ENCODE results near the gene TGFBR3. TPM values are rescaled to one million over a fixed set of nuclear protein-coding genes. Genes with fewer than 3 reads are reported as not detected.

TGFBR3 gene
- total and polyA plus RNA-seq, 9 of the 15 experiments (the other 6 are each of a cell fraction or from before 2014, with no cell fraction given) = 3.6 to 32.4 (median 15.6) TPM

DNA sequence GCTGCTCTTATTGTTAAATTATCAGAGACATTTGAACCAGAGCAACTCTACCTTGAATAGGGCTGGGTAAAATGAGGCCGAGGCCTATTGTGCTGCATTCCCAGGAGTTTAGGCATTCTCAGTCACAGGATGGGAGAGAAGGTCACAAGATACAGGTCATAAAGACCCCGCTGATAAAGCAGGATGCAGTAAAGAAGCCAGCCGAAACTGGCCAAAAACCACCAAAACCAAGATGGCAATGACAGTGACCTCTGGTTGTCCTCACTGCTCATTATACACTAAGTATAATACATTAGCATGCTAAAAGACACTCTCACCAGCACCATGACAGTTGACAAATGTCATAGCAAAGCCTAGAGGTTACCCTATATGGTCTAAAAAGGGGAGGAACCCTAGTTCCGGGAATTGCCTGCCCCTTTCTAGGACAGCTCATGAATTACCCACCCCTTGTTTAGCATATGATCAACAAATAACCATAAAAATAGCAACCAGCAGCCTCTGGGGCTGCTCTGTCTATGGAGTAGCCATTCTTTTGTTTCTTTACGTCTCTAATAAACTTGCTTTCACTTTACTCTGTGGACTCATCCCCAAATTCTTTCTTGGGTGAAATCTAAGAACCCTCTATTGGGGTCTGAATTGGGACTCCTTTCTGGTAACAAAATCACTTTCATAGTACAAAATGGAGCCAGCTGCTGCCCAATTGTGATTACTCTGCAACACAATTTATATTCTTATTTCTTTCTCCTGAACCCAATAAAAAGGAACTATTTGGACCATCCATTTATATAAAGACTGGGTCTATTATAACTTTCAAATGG is 179.6 kb downstream of the TGFBR3 start (continued):
- TF ChIP-seq, protein P1, sequence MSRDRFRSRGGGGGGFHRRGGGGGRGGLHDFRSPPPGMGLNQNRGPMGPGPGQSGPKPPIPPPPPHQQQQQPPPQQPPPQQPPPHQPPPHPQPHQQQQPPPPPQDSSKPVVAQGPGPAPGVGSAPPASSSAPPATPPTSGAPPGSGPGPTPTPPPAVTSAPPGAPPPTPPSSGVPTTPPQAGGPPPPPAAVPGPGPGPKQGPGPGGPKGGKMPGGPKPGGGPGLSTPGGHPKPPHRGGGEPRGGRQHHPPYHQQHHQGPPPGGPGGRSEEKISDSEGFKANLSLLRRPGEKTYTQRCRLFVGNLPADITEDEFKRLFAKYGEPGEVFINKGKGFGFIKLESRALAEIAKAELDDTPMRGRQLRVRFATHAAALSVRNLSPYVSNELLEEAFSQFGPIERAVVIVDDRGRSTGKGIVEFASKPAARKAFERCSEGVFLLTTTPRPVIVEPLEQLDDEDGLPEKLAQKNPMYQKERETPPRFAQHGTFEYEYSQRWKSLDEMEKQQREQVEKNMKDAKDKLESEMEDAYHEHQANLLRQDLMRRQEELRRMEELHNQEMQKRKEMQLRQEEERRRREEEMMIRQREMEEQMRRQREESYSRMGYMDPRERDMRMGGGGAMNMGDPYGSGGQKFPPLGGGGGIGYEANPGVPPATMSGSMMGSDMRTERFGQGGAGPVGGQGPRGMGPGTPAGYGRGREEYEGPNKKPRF (IDR thresholded peaks at IDR 0.05; ENCODE audit: low read depth, low read length) = no peak
- TF ChIP-seq SOX6 (IDR thresholded peaks at IDR 0.05) (peak; percentile 70), CBFA2T2 (conservative IDR thresholded peaks at IDR 0.05) (no peak), GTF2A2 (tag; IDR thresholded peaks at IDR 0.05) (0 out of 2 replicates have a peak, but pooled peaks have one; percentile 8), ZNF12 (CRISPR knock-in tag; IDR thresholded peaks at IDR 0.05) (no peak), ZNF263 (CRISPR knock-in tag; IDR thresholded peaks at IDR 0.05; ENCODE audit: borderline replicate concordance) (no peak), ZNF324 (CRISPR knock-in tag; IDR thresholded peaks at IDR 0.05) (0 out of 2 replicates have a peak, but pooled peaks have one; percentile 12), CC2D1A (IDR thresholded peaks at IDR 0.05) (no peak), GATAD2A (IDR thresholded peaks at IDR 0.05) (peak; percentile 59; the same call in 1 of the 2 replicates), MBD2 (IDR thresholded peaks at IDR 0.05; ENCODE audit: borderline replicate concordance, low read depth) (0 out of 2 replicates have a peak, but pooled peaks have one; percentile 18), CREB1 (IDR thresholded peaks at IDR 0.05) (no peak), CREB1 (CRISPR knock-in tag; IDR thresholded peaks at IDR 0.05) (peak; percentile 41; the same call in 1 of the 2 replicates), ZSCAN29 (IDR thresholded peaks at IDR 0.05) (no peak)
- TF ChIP-seq, protein P2, sequence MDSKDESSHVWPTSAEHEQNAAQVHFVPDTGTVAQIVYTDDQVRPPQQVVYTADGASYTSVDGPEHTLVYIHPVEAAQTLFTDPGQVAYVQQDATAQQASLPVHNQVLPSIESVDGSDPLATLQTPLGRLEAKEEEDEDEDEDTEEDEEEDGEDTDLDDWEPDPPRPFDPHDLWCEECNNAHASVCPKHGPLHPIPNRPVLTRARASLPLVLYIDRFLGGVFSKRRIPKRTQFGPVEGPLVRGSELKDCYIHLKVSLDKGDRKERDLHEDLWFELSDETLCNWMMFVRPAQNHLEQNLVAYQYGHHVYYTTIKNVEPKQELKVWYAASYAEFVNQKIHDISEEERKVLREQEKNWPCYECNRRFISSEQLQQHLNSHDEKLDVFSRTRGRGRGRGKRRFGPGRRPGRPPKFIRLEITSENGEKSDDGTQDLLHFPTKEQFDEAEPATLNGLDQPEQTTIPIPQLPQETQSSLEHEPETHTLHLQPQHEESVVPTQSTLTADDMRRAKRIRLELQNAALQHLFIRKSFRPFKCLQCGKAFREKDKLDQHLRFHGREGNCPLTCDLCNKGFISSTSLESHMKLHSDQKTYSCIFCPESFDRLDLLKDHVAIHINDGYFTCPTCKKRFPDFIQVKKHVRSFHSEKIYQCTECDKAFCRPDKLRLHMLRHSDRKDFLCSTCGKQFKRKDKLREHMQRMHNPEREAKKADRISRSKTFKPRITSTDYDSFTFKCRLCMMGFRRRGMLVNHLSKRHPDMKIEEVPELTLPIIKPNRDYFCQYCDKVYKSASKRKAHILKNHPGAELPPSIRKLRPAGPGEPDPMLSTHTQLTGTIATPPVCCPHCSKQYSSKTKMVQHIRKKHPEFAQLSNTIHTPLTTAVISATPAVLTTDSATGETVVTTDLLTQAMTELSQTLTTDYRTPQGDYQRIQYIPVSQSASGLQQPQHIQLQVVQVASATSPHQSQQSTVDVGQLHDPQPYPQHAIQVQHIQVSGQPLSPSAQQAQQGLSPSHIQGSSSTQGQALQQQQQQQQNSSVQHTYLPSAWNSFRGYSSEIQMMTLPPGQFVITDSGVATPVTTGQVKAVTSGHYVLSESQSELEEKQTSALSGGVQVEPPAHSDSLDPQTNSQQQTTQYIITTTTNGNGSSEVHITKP (IDR thresholded peaks at IDR 0.05; ENCODE audit: partially characterized antibody) = no peak
- TF ChIP-seq, protein P3, sequence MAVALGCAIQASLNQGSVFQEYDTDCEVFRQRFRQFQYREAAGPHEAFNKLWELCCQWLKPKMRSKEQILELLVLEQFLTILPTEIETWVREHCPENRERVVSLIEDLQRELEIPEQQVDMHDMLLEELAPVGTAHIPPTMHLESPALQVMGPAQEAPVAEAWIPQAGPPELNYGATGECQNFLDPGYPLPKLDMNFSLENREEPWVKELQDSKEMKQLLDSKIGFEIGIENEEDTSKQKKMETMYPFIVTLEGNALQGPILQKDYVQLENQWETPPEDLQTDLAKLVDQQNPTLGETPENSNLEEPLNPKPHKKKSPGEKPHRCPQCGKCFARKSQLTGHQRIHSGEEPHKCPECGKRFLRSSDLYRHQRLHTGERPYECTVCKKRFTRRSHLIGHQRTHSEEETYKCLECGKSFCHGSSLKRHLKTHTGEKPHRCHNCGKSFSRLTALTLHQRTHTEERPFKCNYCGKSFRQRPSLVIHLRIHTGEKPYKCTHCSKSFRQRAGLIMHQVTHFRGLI (CRISPR knock-in tag; IDR thresholded peaks at IDR 0.05) = peak; percentile 79
- TF ChIP-seq, protein P4, sequence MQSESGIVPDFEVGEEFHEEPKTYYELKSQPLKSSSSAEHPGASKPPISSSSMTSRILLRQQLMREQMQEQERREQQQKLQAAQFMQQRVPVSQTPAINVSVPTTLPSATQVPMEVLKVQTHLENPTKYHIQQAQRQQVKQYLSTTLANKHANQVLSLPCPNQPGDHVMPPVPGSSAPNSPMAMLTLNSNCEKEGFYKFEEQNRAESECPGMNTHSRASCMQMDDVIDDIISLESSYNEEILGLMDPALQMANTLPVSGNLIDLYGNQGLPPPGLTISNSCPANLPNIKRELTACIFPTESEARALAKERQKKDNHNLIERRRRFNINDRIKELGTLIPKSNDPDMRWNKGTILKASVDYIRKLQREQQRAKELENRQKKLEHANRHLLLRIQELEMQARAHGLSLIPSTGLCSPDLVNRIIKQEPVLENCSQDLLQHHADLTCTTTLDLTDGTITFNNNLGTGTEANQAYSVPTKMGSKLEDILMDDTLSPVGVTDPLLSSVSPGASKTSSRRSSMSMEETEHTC (IDR thresholded peaks at IDR 0.05) = peak; percentile 33; the same call in 1 of the 2 replicates
- TF ChIP-seq, protein P5, sequence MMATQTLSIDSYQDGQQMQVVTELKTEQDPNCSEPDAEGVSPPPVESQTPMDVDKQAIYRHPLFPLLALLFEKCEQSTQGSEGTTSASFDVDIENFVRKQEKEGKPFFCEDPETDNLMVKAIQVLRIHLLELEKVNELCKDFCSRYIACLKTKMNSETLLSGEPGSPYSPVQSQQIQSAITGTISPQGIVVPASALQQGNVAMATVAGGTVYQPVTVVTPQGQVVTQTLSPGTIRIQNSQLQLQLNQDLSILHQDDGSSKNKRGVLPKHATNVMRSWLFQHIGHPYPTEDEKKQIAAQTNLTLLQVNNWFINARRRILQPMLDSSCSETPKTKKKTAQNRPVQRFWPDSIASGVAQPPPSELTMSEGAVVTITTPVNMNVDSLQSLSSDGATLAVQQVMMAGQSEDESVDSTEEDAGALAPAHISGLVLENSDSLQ (IDR thresholded peaks at IDR 0.05) = peak; percentile 96
